Measurements from ENCODE around the gene CAMK2N1. TPM values are rescaled to one million over a fixed set of nuclear protein-coding genes. Genes with fewer than 3 reads are reported as not detected.

CAMK2N1 gene
- total RNA-seq, 1 experiment from 2014 or later = 0.41 TPM

GRCh38 chr1:20447794-20448193, 38.2 kb downstream of the CAMK2N1 start:
- BruUV-seq (replicated peaks) = no TSS peak
- ChIA-PET CTCF (interaction anchor here (0.7 kb wide), 1 partner anchor 19 kb away, joined by 3 read pairs; no protein-coding TSS in a partner anchor), POLR2A (ENCODE audit: low non-redundant PET) (no interaction called here)
- no peak for DNase-seq (ENCODE audit: low spot score)
- no peak for TF ChIP-seq CTCF (conservative IDR thresholded peaks at IDR 0.05; ENCODE audit: low read depth, low read length)
- TF ChIP-seq EZH2 (IDR thresholded peaks at IDR 0.05; ENCODE audit: borderline replicate concordance, low read depth, low read length, poor library complexity, severe bottlenecking) = no peak
- Histone ChIP-seq H3K4me3 (ENCODE audit: low read depth, low read length, poor library complexity, severe bottlenecking) (no peak overlapping the region), H3K27me3 (replicated peaks; ENCODE audit: insufficient read depth, low read depth, low read length, poor library complexity) (peaks cover 29% of the 10 kb centered on the region), H3K27ac (ENCODE audit: low read depth, low read length, poor library complexity, severe bottlenecking) (no peak overlapping the region), H3K9me3 (ENCODE audit: low read depth, low read length, poor library complexity, severe bottlenecking) (no peaks in the 10 kb centered on the region), H3K36me3 (ENCODE audit: insufficient read depth, low read length, poor library complexity, severe bottlenecking) (no peaks in the 10 kb centered on the region), H3K4me1 (ENCODE audit: insufficient read depth, low read length, poor library complexity, severe bottlenecking) (no peaks in the 10 kb centered on the region)
- intact Hi-C loops (cut with micrococcal nuclease; ENCODE audit: unreplicated experiment) = no loop called here

GRCh38 chr1:20446796-20447195, 39.2 kb downstream of the CAMK2N1 start:
- Histone ChIP-seq H3K27ac (ENCODE audit: low read depth, low read length, poor library complexity, severe bottlenecking) (no peak overlapping the region), H3K9me3 (ENCODE audit: low read depth, low read length, poor library complexity, severe bottlenecking) (no peaks in the 10 kb centered on the region), H3K27me3 (replicated peaks; ENCODE audit: insufficient read depth, low read depth, low read length, poor library complexity) (peaks cover 29% of the 10 kb centered on the region), H3K4me1 (ENCODE audit: insufficient read depth, low read length, poor library complexity, severe bottlenecking) (no peaks in the 10 kb centered on the region), H3K4me3 (ENCODE audit: low read depth, low read length, poor library complexity, severe bottlenecking) (no peak overlapping the region), H3K36me3 (ENCODE audit: insufficient read depth, low read length, poor library complexity, severe bottlenecking) (no peaks in the 10 kb centered on the region)
- BruUV-seq (replicated peaks) = no TSS peak
- TF ChIP-seq EZH2 (IDR thresholded peaks at IDR 0.05; ENCODE audit: borderline replicate concordance, low read depth, low read length, poor library complexity, severe bottlenecking) (no peak), CTCF (conservative IDR thresholded peaks at IDR 0.05; ENCODE audit: low read depth, low read length) (no peak)
- no peak for DNase-seq (ENCODE audit: low spot score)
- POLR2A ChIA-PET (ENCODE audit: low non-redundant PET) = no interaction called here
- CTCF ChIA-PET = no interaction called here
- intact Hi-C loops (cut with micrococcal nuclease; ENCODE audit: unreplicated experiment) = no loop called here

GRCh38 chr1:20445956-20446355, 40.1 kb downstream of the CAMK2N1 start:
- Histone ChIP-seq H3K4me1 (ENCODE audit: insufficient read depth, low read length, poor library complexity, severe bottlenecking) (no peaks in the 10 kb centered on the region), H3K36me3 (ENCODE audit: insufficient read depth, low read length, poor library complexity, severe bottlenecking) (no peaks in the 10 kb centered on the region), H3K27ac (ENCODE audit: low read depth, low read length, poor library complexity, severe bottlenecking) (no peak overlapping the region), H3K9me3 (ENCODE audit: low read depth, low read length, poor library complexity, severe bottlenecking) (no peaks in the 10 kb centered on the region), H3K27me3 (replicated peaks; ENCODE audit: insufficient read depth, low read depth, low read length, poor library complexity) (peaks cover 29% of the 10 kb centered on the region), H3K4me3 (ENCODE audit: low read depth, low read length, poor library complexity, severe bottlenecking) (no peak overlapping the region)
- DNase-seq (ENCODE audit: low spot score) = no peak
- intact Hi-C loops (cut with micrococcal nuclease; ENCODE audit: unreplicated experiment) = no loop called here
- ChIA-PET CTCF (no interaction called here), POLR2A (ENCODE audit: low non-redundant PET) (no interaction called here)
- no TSS peak for BruUV-seq (replicated peaks)
- TF ChIP-seq EZH2 (IDR thresholded peaks at IDR 0.05; ENCODE audit: borderline replicate concordance, low read depth, low read length, poor library complexity, severe bottlenecking) (no peak), CTCF (conservative IDR thresholded peaks at IDR 0.05; ENCODE audit: low read depth, low read length) (no peak)
